Measurements from ENCODE around the gene CAMTA1. TPM values are rescaled to one million over a fixed set of nuclear protein-coding genes. Genes with fewer than 3 reads are reported as not detected.

Gene CAMTA1
- polyA plus RNA-seq, 1 experiment = 64.9 TPM

GRCh38 chr1:7589774-7590425 lies 804.6 kb downstream of the CAMTA1 start:
- no peak overlapping the region for H3K4me3 ChIP-seq (ENCODE audit: low read depth, low read length)
- no peak for DNase-seq (ENCODE audit: low read depth, low spot score)
- ChIA-PET CTCF (no interaction called here), POLR2A (no interaction called here)
- peaks cover 10% of the 10 kb centered on the region for H3K27me3 ChIP-seq (ENCODE audit: control insufficient read depth, insufficient read depth, low read length)
- TF ChIP-seq CTCF (IDR thresholded peaks at IDR 0.05; ENCODE audit: low read depth, low read length) = no peak
- no peaks in the 10 kb centered on the region; the same call in 1 of the 2 replicates for H3K9me3 ChIP-seq (ENCODE audit: control insufficient read depth, insufficient read depth, low read length)
- no peak overlapping the region for H3K27ac ChIP-seq (ENCODE audit: low read depth, low read length)

- no peaks in the 10 kb centered on the region; the same call in 1 of the 2 replicates for H3K9me3 ChIP-seq (ENCODE audit: control insufficient read depth, insufficient read depth, low read length)
- TF ChIP-seq CTCF (IDR thresholded peaks at IDR 0.05; ENCODE audit: low read depth, low read length) = no peak
- peaks cover 11% of the 10 kb centered on the region for H3K27me3 ChIP-seq (ENCODE audit: control insufficient read depth, insufficient read depth, low read length)
- no peak overlapping the region for H3K27ac ChIP-seq (ENCODE audit: low read depth, low read length)
- ChIA-PET POLR2A (no interaction called here), CTCF (no interaction called here)
- no peak overlapping the region for H3K4me3 ChIP-seq (ENCODE audit: low read depth, low read length)
- DNase-seq (ENCODE audit: low read depth, low spot score) = no peak
Observed at GRCh38 chr1:7590426-7590790, 805.2 kb downstream of the CAMTA1 start.

GRCh38 chr1:7591565-7591964 lies 806.3 kb downstream of the CAMTA1 start:
- Histone ChIP-seq H3K9me3 (ENCODE audit: control insufficient read depth, insufficient read depth, low read length) (no peaks in the 10 kb centered on the region; the same call in 1 of the 2 replicates), H3K4me3 (ENCODE audit: low read depth, low read length) (no peak overlapping the region), H3K27ac (ENCODE audit: low read depth, low read length) (no peak overlapping the region), H3K27me3 (ENCODE audit: control insufficient read depth, insufficient read depth, low read length) (peaks cover 15% of the 10 kb centered on the region)
- CTCF ChIA-PET = interaction anchor here (0.6 kb wide), 1 partner anchor 61 kb away, joined by 3 read pairs; no protein-coding TSS in a partner anchor
- no peak for DNase-seq (ENCODE audit: low read depth, low spot score)
- POLR2A ChIA-PET = no interaction called here
- no peak for TF ChIP-seq CTCF (IDR thresholded peaks at IDR 0.05; ENCODE audit: low read depth, low read length)

- Histone ChIP-seq H3K4me3 (ENCODE audit: low read depth, low read length) (no peak overlapping the region), H3K9me3 (ENCODE audit: control insufficient read depth, insufficient read depth, low read length) (no peaks in the 10 kb centered on the region; the same call in 1 of the 2 replicates), H3K27ac (ENCODE audit: low read depth, low read length) (no peak overlapping the region), H3K27me3 (ENCODE audit: control insufficient read depth, insufficient read depth, low read length) (peaks cover 15% of the 10 kb centered on the region)
- no peak for TF ChIP-seq CTCF (IDR thresholded peaks at IDR 0.05; ENCODE audit: low read depth, low read length)
- ChIA-PET POLR2A (no interaction called here), CTCF (no interaction called here)
- DNase-seq (ENCODE audit: low read depth, low spot score) = no peak
Observed at GRCh38 chr1:7592120-7592798, 807.0 kb downstream of the CAMTA1 start.

- Histone ChIP-seq H3K27me3 (ENCODE audit: control insufficient read depth, insufficient read depth, low read length) (peaks cover 12% of the 10 kb centered on the region), H3K4me3 (ENCODE audit: low read depth, low read length) (no peak overlapping the region), H3K27ac (ENCODE audit: low read depth, low read length) (no peak overlapping the region), H3K9me3 (ENCODE audit: control insufficient read depth, insufficient read depth, low read length) (no peaks in the 10 kb centered on the region; the same call in 1 of the 2 replicates)
- no peak for TF ChIP-seq CTCF (IDR thresholded peaks at IDR 0.05; ENCODE audit: low read depth, low read length)
- no peak for DNase-seq (ENCODE audit: low read depth, low spot score)
- POLR2A ChIA-PET = no interaction called here
- CTCF ChIA-PET = interaction anchor here (0.5 kb wide), 1 partner anchor 988 kb away, joined by 3 read pairs; no protein-coding TSS in a partner anchor
Observed at GRCh38 chr1:7594002-7594713, 808.9 kb downstream of the CAMTA1 start.
